HEK293 (cell line): Measurements from ENCODE around the gene TRA2B.

Experiments used
- CTCF ChIA-PET: fragments of 350-600 bp; formaldehyde crosslinking; extraction: SDS; loops from one replicate; lab custom pipeline; 2021; ENCODE audit warnings: antibody characterized with exemption; lab: Yijun Ruan, JAX
- POLR2A ChIA-PET: fragments of 300-600 bp; formaldehyde crosslinking; extraction: SDS; loops from one replicate; lab custom pipeline; 2020; ENCODE audit warnings: antibody characterized with exemption, inconsistent platforms; lab: Yijun Ruan, JAX
- H3K27ac ChIP-seq: fragments of 200-500 bp; sonication (Bioruptor generic); 2 replicates; pipeline ENCODE4 v1.5.1; 2014; ENCODE audit warnings: low read depth, low read length, control low read depth, inconsistent platforms; ENCODE audit errors: extremely low read depth
- H3K36me3 ChIP-seq, 2 experiments: fragments of 200-500 bp in 1 of 2; sonication (Bioruptor generic) in 1 of 2; 1 replicate in 1 of 2; 2 replicates in 1 of 2; pipeline ENCODE4 v1.5.1; 2014 to 2017; ENCODE audit warnings: inconsistent platforms in 2 of 2, low read length in 2 of 2; ENCODE audit not compliant: control insufficient read depth in 2 of 2, insufficient read depth in 1 of 2
- H3K4me1 ChIP-seq: fragments of 200-500 bp; sonication (Bioruptor generic); 2 replicates; pipeline ENCODE4 v1.5.1; 2014; ENCODE audit warnings: mild to moderate bottlenecking, low read length, inconsistent platforms; ENCODE audit not compliant: control insufficient read depth, insufficient read depth
- H3K4me3 ChIP-seq: 2 replicates; pipeline ENCODE4 v1.5.1; 2011; ENCODE audit warnings: low read depth, mild to moderate bottlenecking, control low read depth, low read length, moderate library complexity
- H3K9me3 ChIP-seq: fragments of 200-500 bp; sonication (Bioruptor generic); 2 replicates; pipeline ENCODE4 v1.5.1; 2014; ENCODE audit warnings: low read depth, low read length, inconsistent platforms; ENCODE audit not compliant: control insufficient read depth, insufficient read depth
- FEZF1 ChIP-seq: fragments of 450-650 bp; formaldehyde crosslinking; IDR thresholded peaks from 2 replicates; pipeline ENCODE4 v1.5.1; 2016; ENCODE audit warnings: missing biosample characterization, missing genetic modification characterization
- PRDM10 ChIP-seq: fragments of 450-650 bp; formaldehyde crosslinking; IDR thresholded peaks from 2 replicates; pipeline ENCODE4 v1.5.1; 2016; ENCODE audit warnings: missing biosample characterization, missing genetic modification characterization
- PRDM6 ChIP-seq: fragments of 450-650 bp; formaldehyde crosslinking; IDR thresholded peaks from 2 replicates; pipeline ENCODE4 v1.5.1; 2017; ENCODE audit warnings: missing biosample characterization, missing genetic modification characterization
- SCRT2 ChIP-seq: fragments of 450-650 bp; formaldehyde crosslinking; IDR thresholded peaks from 2 replicates; pipeline ENCODE4 v1.5.1; 2016; ENCODE audit warnings: missing biosample characterization, missing genetic modification characterization
- ZBTB11 ChIP-seq: fragments of 450-650 bp; formaldehyde crosslinking; conservative IDR thresholded peaks from 2 replicates; pipeline ENCODE4 v1.5.1; 2016; ENCODE audit warnings: low read depth, missing biosample characterization, missing genetic modification characterization
- ZNF146 ChIP-seq: fragments of 450-650 bp; formaldehyde crosslinking; IDR thresholded peaks from 2 replicates; pipeline ENCODE4 v1.5.1; 2016; ENCODE audit warnings: missing biosample characterization, missing genetic modification characterization
- ZNF354C ChIP-seq: fragments of 450-650 bp; formaldehyde crosslinking; IDR thresholded peaks from 2 replicates; pipeline ENCODE4 v1.5.1; 2016; ENCODE audit warnings: missing biosample characterization, missing genetic modification characterization, low read depth, borderline replicate concordance
- ZNF501 ChIP-seq: fragments of 450-650 bp; formaldehyde crosslinking; IDR thresholded peaks from 2 replicates; pipeline ENCODE4 v1.5.1; 2016; ENCODE audit warnings: missing biosample characterization, missing genetic modification characterization
- ZNF513 ChIP-seq: fragments of 450-650 bp; IDR thresholded peaks from 2 replicates; pipeline ENCODE4 v1.5.1; 2018; ENCODE audit warnings: missing biosample characterization, missing genetic modification characterization
- ZNF521 ChIP-seq: fragments of 450-650 bp; formaldehyde crosslinking; IDR thresholded peaks from 2 replicates; pipeline ENCODE4 v1.5.1; 2017; ENCODE audit warnings: missing biosample characterization, mild to moderate bottlenecking, missing genetic modification characterization
- ZNF610 ChIP-seq: fragments of 450-650 bp; formaldehyde crosslinking; IDR thresholded peaks from 2 replicates; pipeline ENCODE4 v1.5.1; 2016; ENCODE audit warnings: missing biosample characterization, missing genetic modification characterization, borderline replicate concordance
- ZNF768 ChIP-seq: fragments of 450-650 bp; formaldehyde crosslinking; IDR thresholded peaks from 2 replicates; pipeline ENCODE4 v1.5.1; 2018; ENCODE audit warnings: missing biosample characterization, mild to moderate bottlenecking, missing genetic modification characterization
- ZSCAN18 ChIP-seq: fragments of 450-650 bp; formaldehyde crosslinking; IDR thresholded peaks from 2 replicates; pipeline ENCODE4 v1.5.1; 2016; ENCODE audit warnings: missing biosample characterization, missing genetic modification characterization
- TF ChIP-seq, protein P1 (sequence below): fragments of 450-650 bp; formaldehyde crosslinking; IDR thresholded peaks from 2 replicates; pipeline ENCODE4 v1.5.1; 2016; ENCODE audit warnings: missing biosample characterization, missing genetic modification characterization

The TRA2B gene

GRCh38 chr3:185914911-185915629 is 22.7 kb downstream of the TRA2B start:
- Histone ChIP-seq H3K4me1 (no peaks in the 10 kb centered on the region), H3K9me3 (no peaks in the 10 kb centered on the region), H3K27ac (no peak overlapping the region), H3K4me3 (no peak overlapping the region), H3K36me3 (peaks cover 29 to 73% of the 10 kb centered on the region in 2 experiments)
- ChIA-PET CTCF (interaction anchor here (0.6 kb wide), 1 partner anchor 29 kb away, joined by 4 read pairs; no protein-coding TSS in a partner anchor), POLR2A (interaction anchor here (1.4 to 1.7 kb wide), 2 partner anchors 12 to 23 kb away, joined by 3 to 6 read pairs; partner anchors contain the start of gene TRA2B)
- TF ChIP-seq FEZF1 (tag by site-specific recombination) (0 out of 2 replicates have a peak, but pooled peaks have one; percentile 18), SCRT2 (no peak)

GRCh38 chr3:185912929-185913901 is 24.6 kb downstream of the TRA2B start:
- no peak overlapping the region for H3K4me3 ChIP-seq
- CTCF ChIA-PET = interaction anchor here (0.6 to 2.0 kb wide), 5 partner anchors 44 to 253 kb away, joined by 3 to 10 read pairs (median 4); no protein-coding TSS in a partner anchor
- POLR2A ChIA-PET = interaction anchor here (0.6 to 1.7 kb wide), 4 partner anchors 11 to 1311 kb away, joined by 3 to 6 read pairs (median 3); partner anchors contain the start of gene TRA2B
- TF ChIP-seq, protein P1, sequence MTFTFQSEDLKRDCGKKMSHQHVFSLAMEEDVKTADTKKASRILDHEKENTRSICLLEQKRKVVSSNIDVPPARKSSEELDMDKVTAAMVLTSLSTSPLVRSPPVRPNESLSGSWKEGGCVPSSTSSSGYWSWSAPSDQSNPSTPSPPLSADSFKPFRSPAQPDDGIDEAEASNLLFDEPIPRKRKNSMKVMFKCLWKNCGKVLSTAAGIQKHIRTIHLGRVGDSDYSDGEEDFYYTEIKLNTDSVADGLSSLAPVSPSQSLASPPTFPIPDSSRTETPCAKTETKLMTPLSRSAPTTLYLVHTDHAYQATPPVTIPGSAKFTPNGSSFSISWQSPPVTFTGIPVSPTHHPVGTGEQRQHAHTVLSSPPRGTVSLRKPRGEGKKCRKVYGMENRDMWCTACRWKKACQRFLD (tag by site-specific recombination) = no peak
- TF ChIP-seq ZNF768 (tag by site-specific recombination) (no peak), PRDM6 (tag by site-specific recombination) (no peak), ZNF354C (tag by site-specific recombination) (no peak), ZNF610 (tag by site-specific recombination) (no peak), ZNF521 (tag by site-specific recombination) (no peak), ZSCAN18 (tag by site-specific recombination) (no peak), ZNF501 (tag by site-specific recombination) (no peak), ZBTB11 (tag by site-specific recombination) (no peak), ZNF146 (tag by site-specific recombination) (no peak), ZNF513 (peak; percentile 56; the same call in 1 of the 2 replicates), PRDM10 (tag by site-specific recombination) (peak; percentile 50), SCRT2 (0 out of 2 replicates have a peak, but pooled peaks have one; percentile 11)
- TF ChIP-seq, all 188 proteins: peak for 3
- Histone ChIP-seq H3K36me3 (peaks cover 12 to 54% of the 10 kb centered on the region in 2 experiments), H3K27ac (no peak overlapping the region), H3K9me3 (no peaks in the 10 kb centered on the region), H3K4me1 (no peaks in the 10 kb centered on the region)
